GM23248 (cell line): ENCODE results near the gene MEG3.

Experiments
- EZH2 ChIP-seq: fragments of 200-600 bp; sonication (generic); IDR thresholded peaks from 2 replicates; pipeline ENCODE4 v1.6.1; 2018; ENCODE audit warnings: antibody characterized with exemption, mild to moderate bottlenecking; ENCODE audit not compliant: insufficient read depth, poor library complexity, severe bottlenecking
- EZH2phosphoT487 ChIP-seq: fragments of 200-600 bp; sonication (generic); IDR thresholded peaks from 2 replicates; pipeline ENCODE4 v1.6.1; 2018; ENCODE audit warnings: antibody characterized with exemption, moderate library complexity, mild to moderate bottlenecking, low read depth; ENCODE audit not compliant: insufficient read depth

GRCh38 chr14:100810435-100810834 lies 15.5 kb upstream of the MEG3 start:
- TF ChIP-seq EZH2 (no peak), EZH2phosphoT487 (no peak)
